ENCODE results near the gene RSPRY1.
"Not testable (repeated sequence)": the region's sequence is repeated elsewhere in the genome, so short reads cannot be mapped to it uniquely, and the experiment has no call there.

The RSPRY1 gene

GRCh38 chr16:57186872-57187854 is 1.0 kb downstream of the RSPRY1 start:
- DNase-seq: peak; percentile 77

- DNase-seq: not testable (repeated sequence)
Observed at GRCh38 chr16:57187902-57188710, 2.0 kb downstream of the RSPRY1 start.

- DNase-seq: no peak
Observed at GRCh38 chr16:57188711-57189002, 2.5 kb downstream of the RSPRY1 start.

GRCh38 chr16:57189527-57189926 is 3.4 kb downstream of the RSPRY1 start:
- not testable (repeated sequence) for DNase-seq

- no peak for DNase-seq
Observed at GRCh38 chr16:57190136-57190535, 4.0 kb downstream of the RSPRY1 start.

GRCh38 chr16:57191056-57191571 is 5.0 kb downstream of the RSPRY1 start:
- no peak for DNase-seq

GRCh38 chr16:57192146-57192545 is 6.0 kb downstream of the RSPRY1 start:
- DNase-seq: no peak

GRCh38 chr16:57192720-57193486 is 6.8 kb downstream of the RSPRY1 start:
- no peak for DNase-seq

- DNase-seq: peak; percentile 95
Observed at GRCh38 chr16:57194512-57194911, 8.4 kb downstream of the RSPRY1 start.

GRCh38 chr16:57196286-57196685 is 10.2 kb downstream of the RSPRY1 start:
- DNase-seq: no peak

- DNase-seq: no peak
Observed at GRCh38 chr16:57196753-57197152, 10.6 kb downstream of the RSPRY1 start.

- not testable (repeated sequence) for DNase-seq
Observed at GRCh38 chr16:57200321-57200720, 14.2 kb downstream of the RSPRY1 start.

GRCh38 chr16:57200926-57201325 is 14.8 kb downstream of the RSPRY1 start:
- not testable (repeated sequence) for DNase-seq

GRCh38 chr16:57202095-57202886 is 16.2 kb downstream of the RSPRY1 start:
- no peak for DNase-seq

- no peak for DNase-seq
Observed at GRCh38 chr16:57203451-57203850, 17.3 kb downstream of the RSPRY1 start.

- no peak for DNase-seq
Observed at GRCh38 chr16:57204675-57205074, 18.5 kb downstream of the RSPRY1 start.

- no peak for DNase-seq
Observed at GRCh38 chr16:57208926-57209325, 22.8 kb downstream of the RSPRY1 start.

GRCh38 chr16:57209780-57210179 is 23.7 kb downstream of the RSPRY1 start:
- DNase-seq: no peak

- DNase-seq: no peak
Observed at GRCh38 chr16:57213462-57213861, 27.3 kb downstream of the RSPRY1 start.

GRCh38 chr16:57216968-57217367 is 30.8 kb downstream of the RSPRY1 start:
- DNase-seq: no peak

GRCh38 chr16:57223057-57223456 is 36.9 kb downstream of the RSPRY1 start:
- no peak for DNase-seq
